Skin of body (tissue), 3 donors: ENCODE results near the gene PODXL2. TPM values are rescaled to one million over a fixed set of nuclear protein-coding genes. Genes with fewer than 3 reads are reported as not detected.

Experiments used
- DNase-seq: peaks from one replicate; lab custom pipeline; 2025; lab: John Stamatoyannopoulos, UW
- small RNA-seq: library from RNA; depleted of rRNA; stranded (forward); fragments of <200 nt; gene quantifications from one replicate; pipeline ENCODE3, GENCODE V24; 2014; ENCODE audit warnings: low replicate concordance
- total RNA-seq: library from RNA; depleted of rRNA; stranded (reverse); fragments of >200 nt; gene quantifications from one replicate; pipeline ENCODE4 v1.2.3, GENCODE V29; 2014

Gene PODXL2
- total RNA-seq, 1 donor from 2014 or later: 8.4 TPM

- DNase-seq: no peak
These were observed 92.3 kb downstream of the PODXL2 start for GRCh38 chr3:127720985-127721935.

DNA sequence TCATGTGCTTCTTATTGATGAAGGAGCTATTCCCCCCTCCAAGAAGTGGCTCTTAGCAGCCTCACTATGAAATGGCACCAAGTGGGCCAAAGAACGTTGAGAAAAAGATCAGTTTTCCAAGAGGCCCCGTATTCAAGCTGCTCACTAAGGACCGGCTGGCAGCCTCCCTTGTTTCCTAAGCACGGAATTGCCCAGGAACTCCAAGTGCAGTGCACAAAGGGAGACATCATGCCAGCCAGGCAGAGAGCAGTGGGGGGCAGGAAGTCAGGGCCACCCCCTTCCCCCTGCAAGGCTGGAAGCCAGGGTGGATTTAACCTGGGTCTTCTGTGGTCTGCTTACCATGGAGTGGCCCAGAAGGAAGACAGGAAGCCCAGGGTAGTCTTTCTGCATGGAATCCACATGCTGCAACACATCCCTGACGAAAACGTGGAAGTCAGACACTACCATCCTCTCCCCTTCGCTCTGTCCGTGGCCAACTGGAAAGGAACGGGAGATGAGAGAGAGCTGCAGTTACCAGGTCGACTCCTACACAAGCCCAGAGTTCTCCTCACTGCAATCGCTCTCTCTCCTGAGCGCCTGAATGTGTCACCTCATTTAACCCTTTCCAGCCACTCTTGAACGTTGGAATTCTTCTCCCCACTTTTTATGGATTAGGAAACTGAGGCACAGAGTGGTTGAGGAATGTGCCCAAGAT is 93.3 kb downstream of the PODXL2 start:
- peak; percentile 31 for DNase-seq

Small RNA genes within 50 kb of the gene (small RNA-seq; reads per million reads assigned to genes)
- 0.14 reads per million for gene MIR7976

Other genes with a start within 250 kb of the PODXL2 start
- 19.2 TPM for gene TPRA1, start 38.5 kb upstream of the PODXL2 start, total RNA-seq
- gene MCM2, start 30.8 kb upstream of the PODXL2 start, total RNA-seq: 25.2 TPM
- gene ABTB1, start 43.8 kb downstream of the PODXL2 start, total RNA-seq: 11.5 TPM
- gene MGLL, start 193.3 kb downstream of the PODXL2 start, total RNA-seq: 32.7 TPM